Astrocyte of the hippocampus (primary cell): Measurements from ENCODE around the gene TMEM132D.

Source experiments
- DNase-seq: peaks from one replicate; pipeline ENCODE4 v3.0.0; 2011; ENCODE audit warnings: low read depth, low spot score

Gene TMEM132D

DNA sequence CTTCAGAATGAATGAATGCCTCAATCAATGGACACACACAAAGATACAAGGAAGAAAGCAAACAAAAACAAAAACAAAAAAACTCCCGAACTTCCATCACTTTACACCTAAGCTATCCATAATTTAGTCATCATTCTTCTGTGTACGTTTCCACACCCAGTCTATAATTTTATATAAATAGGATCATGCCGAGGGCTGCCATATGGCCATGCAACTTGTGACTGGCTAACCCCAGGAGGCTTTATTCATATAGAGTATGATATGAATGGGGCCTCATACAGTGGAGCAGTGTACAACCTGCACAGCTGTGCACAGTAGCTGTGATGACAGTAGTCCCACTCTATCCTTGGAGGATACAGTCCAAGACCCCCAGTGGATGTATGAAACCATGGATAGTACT lies 365.7 kb downstream of the TMEM132D start:
- no peak for DNase-seq

DNA sequence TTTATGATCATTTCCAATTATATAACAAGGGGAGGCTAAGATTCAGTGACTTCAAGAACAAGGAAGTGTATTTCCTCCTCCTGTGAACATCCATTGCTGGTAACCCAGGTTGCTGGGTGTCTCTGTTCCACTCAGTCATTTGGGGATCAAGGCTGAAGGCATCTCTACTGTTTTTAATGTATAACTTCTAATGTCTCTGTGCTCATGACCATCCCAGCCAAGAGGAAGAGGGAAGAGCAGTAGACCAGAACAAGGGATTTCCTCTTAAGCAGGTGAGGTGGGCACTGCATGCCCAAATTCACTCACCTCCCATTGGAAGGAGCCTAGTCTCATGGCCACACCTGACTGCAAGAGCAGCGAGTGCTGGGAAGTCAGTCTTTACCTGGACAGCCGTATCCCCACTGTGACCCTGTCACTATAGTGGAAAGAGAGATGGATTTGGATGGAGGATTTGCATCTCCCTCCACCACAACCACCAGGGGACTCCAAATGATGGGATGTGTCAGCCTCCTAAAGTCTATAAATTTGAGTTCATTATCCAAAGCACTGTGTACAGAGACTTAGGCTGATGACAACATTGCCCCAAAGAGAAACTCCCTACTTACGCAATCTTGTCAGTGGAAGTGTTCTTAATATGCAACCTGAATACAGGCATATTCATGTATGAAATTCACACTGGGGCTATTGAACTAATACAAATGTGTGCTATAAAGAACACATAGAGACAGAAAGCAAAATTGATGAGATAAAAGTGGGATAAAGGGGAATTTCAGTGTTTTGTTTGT lies 368.7 kb downstream of the TMEM132D start:
- no peak for DNase-seq

DNA sequence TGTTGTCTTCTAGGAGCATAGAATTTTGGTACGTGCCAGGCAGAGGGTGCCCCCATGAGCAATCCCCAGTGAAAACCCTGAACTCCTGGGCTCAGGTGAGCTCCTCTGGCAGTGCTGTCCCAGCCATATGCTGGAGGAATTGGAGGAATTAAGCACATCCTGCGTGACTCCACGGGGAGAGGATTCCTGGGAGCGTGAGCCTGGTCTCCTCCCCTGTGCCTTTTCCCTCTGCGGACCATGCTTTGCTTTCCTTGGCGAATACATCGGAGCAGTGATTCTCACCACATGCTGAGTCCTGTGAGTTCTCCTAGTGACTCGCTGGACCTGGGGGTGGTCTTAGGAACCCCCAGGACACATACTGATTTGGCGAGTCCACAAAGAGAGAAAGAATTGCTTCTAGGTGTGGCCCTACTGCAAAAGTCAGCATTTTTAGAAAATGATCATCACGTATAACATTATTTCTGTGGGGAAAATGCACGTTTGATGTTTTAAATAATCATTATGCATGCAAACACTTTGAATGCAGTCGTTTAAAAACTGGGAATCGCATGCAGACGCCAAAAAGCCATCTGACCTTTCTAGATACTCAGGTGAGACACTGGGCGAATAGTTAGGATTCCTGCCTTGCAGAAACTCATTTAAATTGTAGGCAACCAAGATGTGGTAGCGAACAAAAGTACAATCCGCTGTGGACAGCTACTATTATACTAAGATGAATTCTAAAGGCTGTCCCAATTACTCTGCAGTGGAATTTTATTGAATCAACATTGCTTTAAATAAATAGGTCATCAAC lies 370.9 kb downstream of the TMEM132D start:
- no peak for DNase-seq

DNA sequence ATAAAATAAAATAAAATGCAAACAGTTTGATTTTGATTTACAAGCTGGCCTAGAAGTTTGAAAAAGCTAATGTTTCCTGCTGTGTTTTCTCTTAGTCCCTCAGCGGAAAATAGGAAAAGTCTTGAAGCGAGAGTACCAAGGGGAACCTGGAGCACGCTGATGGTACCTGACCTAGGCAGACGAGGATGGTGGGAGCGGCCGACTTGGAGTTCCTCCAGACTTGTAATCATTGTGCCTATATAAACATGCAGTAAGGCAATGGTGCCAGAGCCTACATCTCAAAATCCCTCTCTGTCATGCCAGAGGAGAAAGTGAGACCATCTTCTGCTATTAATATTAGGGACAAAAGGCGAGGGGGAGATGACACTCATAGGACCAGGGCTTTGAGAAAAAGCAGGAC lies 371.7 kb downstream of the TMEM132D start:
- no peak for DNase-seq

DNA sequence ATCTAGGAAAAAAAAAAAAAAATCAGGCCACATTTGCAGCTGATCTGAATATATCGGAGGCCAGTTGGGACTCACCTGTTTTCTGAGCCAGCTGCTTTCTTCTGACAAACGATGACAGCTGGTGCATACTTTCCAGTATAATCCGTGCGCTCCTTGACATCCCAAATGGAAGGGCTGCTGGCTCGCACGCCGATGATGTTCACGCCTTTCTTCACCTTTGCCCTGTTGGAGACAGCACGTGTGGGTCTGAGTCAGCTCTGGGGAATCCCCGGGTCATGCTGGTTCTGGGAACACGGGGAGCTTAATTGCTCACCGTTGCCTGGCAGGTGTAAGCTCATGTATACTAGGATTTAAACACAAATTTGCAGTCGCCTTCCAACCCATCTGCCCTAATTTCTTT lies 372.8 kb downstream of the TMEM132D start:
- peak; percentile 21 for DNase-seq

DNA sequence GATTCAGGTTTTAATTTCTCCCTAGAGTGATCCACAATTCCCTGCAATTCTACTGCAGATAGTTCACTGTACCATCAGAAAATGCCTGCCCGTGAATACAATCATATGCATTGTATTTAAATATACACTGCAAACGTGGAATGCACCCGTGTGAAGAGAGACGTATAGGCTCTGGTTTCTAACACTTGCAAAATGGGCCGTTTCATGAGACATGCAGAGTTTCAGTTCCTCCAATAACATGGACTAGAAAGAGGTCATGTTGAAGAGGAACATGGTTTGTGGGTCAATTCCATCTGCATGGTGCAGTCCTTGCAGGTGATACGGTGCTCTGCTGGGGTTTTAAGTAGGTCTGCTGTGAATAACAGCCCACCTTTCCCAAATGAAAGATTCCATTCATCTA lies 373.3 kb downstream of the TMEM132D start:
- DNase-seq = no peak

DNA sequence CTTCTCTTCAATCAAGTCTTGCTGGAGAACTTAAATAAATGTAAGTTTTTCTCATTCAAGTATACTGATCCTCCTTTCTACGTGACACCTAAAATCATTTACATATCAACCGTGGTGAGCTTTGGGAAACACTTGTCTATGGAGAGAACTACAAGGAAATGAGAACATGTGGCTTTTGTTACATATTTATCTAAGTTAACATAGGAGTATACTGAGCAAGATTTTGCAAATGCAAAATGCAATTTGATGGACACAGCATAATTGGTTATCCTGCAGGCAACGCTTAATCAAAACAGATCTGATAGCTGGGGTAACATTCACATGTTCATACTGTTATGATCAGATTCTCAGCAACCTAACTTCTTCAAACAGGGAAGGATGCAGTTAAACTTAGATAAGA lies 376.3 kb downstream of the TMEM132D start:
- no peak for DNase-seq

DNA sequence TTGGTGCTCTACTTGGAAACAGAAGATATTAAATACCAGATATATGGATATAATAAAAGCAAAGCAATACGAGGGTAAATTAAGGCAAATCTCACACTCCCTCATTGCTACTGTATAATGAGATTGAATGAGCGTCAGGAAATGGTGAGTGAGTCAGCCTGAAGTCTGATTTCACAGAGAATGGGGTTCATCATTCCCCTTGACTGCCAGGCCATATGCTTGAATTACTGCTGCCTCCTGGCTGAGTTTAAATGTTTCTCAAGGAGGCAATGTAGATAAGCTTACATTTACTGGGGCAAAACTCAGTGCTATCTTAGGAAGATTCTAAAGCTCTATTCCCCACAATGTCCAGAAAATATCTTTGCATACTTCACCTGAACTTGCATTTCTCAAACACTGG lies 380.2 kb downstream of the TMEM132D start:
- peak; percentile 12 for DNase-seq

DNA sequence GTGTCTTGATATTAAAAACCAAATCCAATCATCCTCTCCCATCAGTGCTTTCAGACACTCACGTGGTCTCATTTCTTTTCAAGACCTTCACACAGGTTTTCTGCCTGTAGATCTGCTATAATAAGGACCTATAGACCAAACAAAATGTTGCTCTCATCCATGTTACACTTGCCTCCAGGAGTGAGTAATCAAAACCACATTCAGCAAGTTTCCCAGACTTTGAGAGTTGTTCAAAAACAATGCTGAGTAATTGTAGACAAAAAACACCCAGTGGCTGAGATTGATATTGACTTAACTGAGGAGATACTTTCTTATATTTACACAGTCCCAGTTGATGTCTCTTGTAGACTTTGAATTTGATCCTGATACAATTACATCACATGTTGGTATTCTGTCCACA lies 383.1 kb downstream of the TMEM132D start:
- peak; percentile 62 for DNase-seq

DNA sequence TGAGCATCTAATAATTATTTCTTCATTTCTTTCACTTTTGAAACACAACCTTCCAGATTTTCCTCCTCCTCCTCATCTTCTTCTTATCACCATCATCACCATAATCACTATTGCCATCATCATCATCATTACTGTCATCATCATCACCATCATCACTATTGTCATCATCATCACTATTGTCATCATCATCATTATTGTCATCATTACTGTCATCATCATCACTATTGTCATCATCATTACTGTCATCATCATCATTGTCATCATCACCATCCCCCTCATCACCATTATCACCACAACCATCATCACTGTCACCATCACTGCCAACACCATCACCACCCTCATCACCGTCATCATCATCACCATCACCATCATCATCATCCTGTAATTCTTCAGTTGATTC lies 400.0 kb downstream of the TMEM132D start:
- DNase-seq = no peak

DNA sequence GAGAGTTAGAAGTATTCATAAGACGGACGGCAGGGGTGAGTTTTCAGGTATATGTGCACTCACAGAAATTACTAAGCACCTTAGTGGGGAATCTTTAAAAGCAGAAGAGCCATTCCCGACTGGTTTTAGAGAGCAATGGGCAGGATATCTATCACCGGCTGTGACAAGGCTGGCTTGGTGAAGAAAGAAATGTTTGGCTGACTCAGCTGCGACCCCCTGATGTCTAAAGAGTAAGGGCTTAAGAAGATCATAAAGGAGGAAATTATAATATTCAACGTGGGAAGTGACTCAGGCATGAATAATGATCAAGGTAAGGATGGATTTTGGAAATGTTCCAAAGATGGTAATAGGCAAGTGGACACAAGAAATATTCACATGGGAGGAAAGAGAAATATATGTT lies 407.6 kb downstream of the TMEM132D start:
- no peak for DNase-seq

DNA sequence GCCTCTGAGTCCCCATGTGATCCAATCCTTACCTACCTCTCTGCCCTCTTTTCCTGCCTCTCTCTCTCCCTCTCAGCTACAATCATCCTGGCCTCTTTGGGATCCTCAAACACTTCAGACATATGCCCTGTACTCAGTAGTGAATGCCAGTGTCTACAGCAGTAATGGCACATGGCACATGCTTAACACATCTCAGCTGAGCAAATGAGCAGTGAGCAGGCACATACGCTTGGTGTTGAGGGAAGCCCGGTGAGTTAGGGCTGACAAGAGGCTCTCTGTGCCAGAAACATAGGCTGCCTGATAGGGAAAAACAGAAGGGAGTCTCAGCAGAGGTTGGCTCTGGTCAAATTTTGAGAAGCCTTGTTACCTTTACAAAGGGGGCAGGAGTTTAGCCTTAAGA lies 409.1 kb downstream of the TMEM132D start:
- no peak for DNase-seq

DNA sequence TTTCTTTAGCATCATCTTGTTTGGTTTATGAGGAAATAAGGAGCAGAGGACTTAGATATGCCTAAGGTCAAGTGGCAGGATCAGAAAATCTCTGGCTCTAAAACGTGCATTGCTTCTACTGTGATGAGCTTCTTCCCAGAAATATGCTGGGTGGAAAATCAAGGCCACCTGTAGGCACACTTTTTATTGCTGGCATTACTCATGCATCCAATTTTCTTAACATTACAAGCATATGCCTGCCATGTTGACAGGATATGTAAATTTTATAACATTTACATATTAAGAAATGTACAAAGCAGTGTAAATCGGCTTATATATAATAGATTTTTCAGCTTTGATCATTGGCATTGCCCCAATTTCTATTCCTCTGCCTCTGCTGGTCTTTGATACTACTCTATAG lies 409.6 kb downstream of the TMEM132D start:
- DNase-seq = no peak

DNA sequence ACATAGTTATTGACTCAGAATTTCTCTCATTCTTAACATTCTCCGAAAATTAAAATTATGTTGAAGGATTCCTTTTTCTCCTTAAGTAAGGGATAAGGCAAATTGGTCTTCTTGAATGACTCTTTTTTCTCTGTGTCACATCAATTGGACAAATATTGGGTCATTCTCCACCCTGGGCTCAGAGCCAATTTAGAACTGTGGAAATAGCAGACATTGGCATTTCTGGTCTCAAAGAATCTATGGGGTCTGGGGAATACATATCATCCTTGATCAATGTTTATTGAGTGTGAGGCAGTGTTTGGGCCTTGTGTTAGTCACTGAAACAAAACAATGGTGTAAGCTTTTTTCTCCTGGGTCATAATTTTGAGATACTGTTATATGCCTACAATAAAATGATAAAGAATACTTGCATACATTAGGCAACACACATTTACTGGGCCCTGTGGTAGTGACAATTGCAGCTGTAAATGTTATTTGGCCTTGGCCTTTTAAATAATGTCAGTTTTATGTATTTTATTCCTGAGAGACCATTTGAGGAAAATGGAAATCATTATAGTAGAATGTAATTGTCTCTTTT lies 414.6 kb downstream of the TMEM132D start:
- DNase-seq = no peak

DNA sequence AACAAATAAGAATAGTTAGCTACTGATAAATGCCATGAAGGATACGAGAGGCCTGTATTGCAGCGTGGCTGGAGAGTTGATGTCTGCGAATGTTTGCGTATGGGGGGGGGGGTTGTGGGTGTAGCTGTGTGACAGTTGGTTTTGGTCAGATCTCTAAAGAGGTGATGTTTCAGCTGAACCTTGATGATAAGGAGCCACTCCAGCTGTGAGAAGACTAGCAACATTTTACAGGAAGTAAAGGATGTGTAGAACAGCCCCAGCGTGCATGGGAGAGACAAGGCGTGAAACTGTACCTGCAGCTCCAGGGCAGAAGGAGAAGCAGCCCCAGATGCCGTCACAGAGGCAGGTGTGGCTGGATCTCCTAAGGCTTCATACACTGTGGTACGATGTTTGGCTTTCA lies 416.9 kb downstream of the TMEM132D start:
- DNase-seq = no peak

DNA sequence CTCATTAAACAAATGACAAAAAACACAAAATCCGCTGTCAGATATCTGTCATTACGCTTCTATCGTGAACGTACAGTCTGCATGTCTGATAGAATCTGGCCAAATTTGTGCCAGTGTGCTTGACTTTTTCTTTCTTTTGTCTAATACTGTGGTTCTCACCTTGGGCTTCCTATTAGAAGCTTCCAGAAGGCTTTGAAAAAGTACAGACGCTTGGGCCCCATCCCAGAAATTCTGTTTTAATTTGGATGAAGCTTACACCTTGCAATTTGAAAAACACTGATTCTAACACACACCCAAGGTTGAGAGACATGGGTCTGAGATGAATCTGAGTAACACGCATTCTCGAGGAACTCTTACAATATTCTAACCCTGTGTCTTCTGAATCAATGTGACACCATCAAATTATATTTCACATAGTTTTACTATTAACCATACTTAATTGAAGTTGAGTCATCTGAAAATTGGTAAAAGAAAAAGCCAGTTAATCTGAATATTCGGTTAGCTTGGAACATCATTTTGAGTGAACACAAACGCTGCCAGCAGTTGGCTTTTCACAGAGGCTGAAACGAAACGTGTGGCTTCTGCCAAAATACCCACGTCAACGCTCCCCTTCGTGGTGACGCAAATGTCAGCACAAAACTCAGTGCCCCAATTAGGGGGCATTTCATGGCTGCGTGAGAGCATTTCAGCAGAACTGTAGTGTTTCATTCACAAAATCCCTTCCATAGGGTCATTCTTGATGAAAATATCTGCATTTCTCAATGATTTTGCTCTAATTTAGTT lies 420.5 kb downstream of the TMEM132D start:
- peak; percentile 52 for DNase-seq

DNA sequence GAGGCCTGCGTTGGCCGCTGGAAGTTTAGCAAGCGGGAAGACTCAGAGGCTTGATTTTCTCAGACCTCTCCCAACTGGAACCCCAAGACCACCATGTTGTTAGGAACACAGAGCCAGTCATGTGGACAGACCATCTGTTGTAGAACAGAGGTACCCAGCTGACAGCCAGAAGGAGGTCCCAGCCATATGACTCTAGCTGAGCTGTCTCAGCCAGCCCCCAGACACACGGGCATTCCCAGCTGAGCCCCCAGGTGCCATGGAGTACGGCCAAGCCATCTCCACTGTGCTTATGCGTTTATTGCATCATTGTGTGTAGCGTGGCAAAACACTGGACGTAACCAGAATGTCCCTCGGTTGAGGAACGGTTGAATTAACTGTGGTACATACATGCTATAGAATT lies 421.9 kb downstream of the TMEM132D start:
- no peak for DNase-seq

DNA sequence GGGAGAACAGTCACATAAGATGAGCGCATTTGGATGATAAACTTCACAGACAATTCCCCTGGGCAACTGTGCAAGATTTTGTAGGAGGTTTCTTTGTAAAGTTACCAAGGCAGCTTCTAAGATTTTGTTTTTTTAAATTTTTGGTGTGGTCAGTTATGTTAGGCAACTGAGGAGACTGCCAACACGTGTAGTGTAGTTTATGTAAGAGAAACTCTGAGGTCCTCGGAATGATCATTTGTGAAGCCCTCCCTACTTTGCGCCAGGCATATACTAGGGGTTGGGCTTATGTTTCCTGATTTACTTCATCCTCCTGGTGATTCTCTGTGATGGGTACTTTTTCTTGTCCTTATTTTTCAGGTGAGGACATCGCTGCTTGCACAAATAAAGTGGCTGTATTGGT lies 433.6 kb downstream of the TMEM132D start:
- no peak for DNase-seq

DNA sequence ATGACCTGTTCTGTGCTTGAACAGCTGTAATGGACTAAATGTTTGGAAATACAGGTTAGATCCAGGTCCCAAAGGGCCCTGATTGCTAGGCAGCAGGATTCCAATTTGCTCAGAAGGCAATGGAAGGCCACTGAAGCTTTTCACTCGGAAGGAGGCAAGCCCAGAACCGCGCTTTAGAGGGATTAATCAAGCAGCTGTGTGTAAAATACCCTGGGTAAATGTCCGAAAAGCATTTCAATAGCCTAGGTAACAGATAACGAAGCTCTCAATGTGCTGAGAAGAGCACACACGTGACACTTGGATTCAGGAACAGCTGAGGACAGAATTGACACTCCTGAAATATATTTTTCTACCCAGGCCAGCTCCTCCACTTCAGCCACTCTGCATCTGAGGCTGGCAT lies 436.1 kb downstream of the TMEM132D start:
- no peak for DNase-seq

DNA sequence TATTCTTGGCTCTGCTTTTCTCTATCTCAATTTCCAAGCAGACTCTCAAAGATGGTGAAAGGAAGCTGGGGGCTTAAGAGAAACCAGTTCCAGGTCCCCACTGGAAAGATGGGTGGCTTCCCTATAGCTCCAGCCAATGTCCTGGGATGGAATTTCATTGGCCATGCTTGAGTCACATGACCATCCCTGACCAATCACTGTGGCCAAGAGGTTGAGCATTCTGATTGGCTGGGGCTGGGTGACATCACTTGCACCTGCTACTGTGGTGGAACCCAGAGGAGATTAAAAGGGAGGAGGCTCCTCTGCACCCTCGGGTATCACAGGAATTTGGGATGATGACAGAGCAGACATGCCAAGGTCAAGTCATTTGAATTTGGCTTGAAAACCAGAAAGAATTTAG lies 436.5 kb downstream of the TMEM132D start:
- DNase-seq = no peak

DNA sequence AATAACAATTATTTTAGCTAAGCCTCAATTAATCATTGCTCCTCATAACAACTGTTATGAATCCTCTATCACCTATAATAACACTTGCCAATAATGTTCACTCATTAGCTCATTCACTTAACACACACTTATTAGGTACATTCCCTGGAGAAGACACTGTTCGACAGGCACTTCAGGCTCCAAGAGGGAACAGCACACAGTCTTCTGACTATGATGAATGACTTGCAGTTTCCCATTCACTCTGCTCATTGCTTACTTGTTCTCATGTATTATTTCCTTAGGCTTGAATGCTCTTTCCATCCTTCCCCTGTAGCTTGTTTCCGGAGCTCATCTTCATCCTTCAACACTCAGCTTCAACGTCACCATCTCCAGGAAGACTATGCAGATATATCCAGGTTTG lies 437.3 kb downstream of the TMEM132D start:
- no peak for DNase-seq

DNA sequence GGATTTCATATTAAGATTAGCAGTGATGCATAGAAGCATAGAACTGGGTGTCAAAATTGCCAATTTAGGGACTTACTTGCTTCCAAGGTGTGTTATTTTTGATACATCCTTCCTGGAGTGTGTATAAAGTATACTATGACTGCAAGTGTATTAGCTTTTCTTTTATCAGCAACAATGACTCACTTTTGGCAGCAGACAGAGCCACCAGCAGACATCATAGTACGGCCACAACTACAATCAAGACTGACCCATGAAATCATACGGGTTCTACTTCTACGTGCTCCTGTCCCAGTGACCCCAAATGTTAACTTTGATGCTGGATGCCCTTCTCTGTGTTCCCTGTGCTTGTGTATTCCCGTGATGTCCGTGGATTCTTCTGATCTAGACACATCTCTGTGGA lies 443.9 kb downstream of the TMEM132D start:
- DNase-seq = peak; percentile 37
